ENCODE data around the gene HOXC9. TPM values are rescaled to one million over a fixed set of nuclear protein-coding genes. Genes with fewer than 3 reads are reported as not detected.

The HOXC9 gene
- total RNA-seq, 6 donors from 2014 or later = 0.17 to 0.23 TPM; not detected in 4

GRCh38 chr12:54026640-54027441 is 26.9 kb downstream of the HOXC9 start:
- peak in 1 of 2 donors; percentile 25 for DNase-seq
- H3K4me3 ChIP-seq = no peak overlapping the region
- WGBS, 2 donors = 7 to 10% methylated on average over 21 to 22 of the region's 22 CpGs
- peaks cover 2 to 73% (median 40%) of the 10 kb centered on the region in 4 donors for H3K27me3 ChIP-seq
- H3K36me3 ChIP-seq = no peaks in the 10 kb centered on the region
- H3K27ac ChIP-seq = no peak overlapping the region
- peaks cover 0 to 16% (median 0%) of the 10 kb centered on the region in 4 donors for H3K4me1 ChIP-seq
- H3K9me3 ChIP-seq = no peaks in the 10 kb centered on the region
- TF ChIP-seq POLR2AphosphoS5 (IDR thresholded peaks at IDR 0.05) (no peak), POLR2A (IDR thresholded peaks at IDR 0.05) (no peak), EP300 (IDR thresholded peaks at IDR 0.05) (no peak), CTCF (IDR thresholded peaks at IDR 0.05) (no peak)
- ATAC-seq (ENCODE audit: low FRiP score in 2 of 2) = no peak

GRCh38 chr12:54027442-54027786 is 27.5 kb downstream of the HOXC9 start:
- WGBS, 2 donors = 44 to 48% methylated on average over 3 of the region's 3 CpGs
- TF ChIP-seq CTCF (IDR thresholded peaks at IDR 0.05) (no peak), POLR2A (IDR thresholded peaks at IDR 0.05) (no peak), EP300 (IDR thresholded peaks at IDR 0.05) (no peak), POLR2AphosphoS5 (IDR thresholded peaks at IDR 0.05) (no peak)
- DNase-seq (no peak), ATAC-seq (ENCODE audit: low FRiP score in 2 of 2) (no peak)
- H3K36me3 ChIP-seq = no peaks in the 10 kb centered on the region
- no peak overlapping the region for H3K4me3 ChIP-seq
- peaks cover 0 to 16% (median 0%) of the 10 kb centered on the region in 4 donors for H3K4me1 ChIP-seq
- no peak overlapping the region for H3K27ac ChIP-seq
- peaks cover 0 to 1% (median under 1%) of the 10 kb centered on the region in 4 donors for H3K9me3 ChIP-seq
- H3K27me3 ChIP-seq = peaks cover 2 to 79% (median 42%) of the 10 kb centered on the region in 4 donors

DNA sequence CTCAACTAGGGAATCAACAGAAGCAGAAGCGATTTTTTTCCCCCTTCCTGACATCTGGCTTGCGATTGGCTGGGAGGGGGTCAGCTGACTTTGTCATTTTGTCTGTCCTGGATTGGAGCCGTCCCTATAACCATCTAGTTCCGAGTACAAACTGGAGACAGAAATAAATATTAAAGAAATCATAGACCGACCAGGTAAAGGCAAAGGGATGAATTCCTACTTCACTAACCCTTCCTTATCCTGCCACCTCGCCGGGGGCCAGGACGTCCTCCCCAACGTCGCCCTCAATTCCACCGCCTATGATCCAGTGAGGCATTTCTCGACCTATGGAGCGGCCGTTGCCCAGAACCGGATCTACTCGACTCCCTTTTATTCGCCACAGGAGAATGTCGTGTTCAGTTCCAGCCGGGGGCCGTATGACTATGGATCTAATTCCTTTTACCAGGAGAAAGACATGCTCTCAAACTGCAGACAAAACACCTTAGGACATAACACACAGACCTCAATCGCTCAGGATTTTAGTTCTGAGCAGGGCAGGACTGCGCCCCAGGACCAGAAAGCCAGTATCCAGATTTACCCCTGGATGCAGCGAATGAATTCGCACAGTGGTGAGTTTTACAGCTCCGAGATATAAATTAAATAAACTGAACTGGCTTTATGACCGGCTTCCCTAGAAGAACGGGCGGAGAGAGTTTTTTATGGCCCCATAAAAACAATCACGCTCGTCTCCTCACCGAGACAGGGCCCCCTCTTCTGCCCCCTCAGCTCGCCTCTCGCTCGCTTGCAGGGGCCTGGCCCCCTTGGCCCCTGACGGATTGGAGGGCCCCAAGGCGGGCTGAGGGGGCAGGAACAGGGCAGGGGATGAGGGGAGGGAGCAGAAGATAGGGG is 28.6 kb downstream of the HOXC9 start, which contains the start of gene HOXC6:
HOXC6 (plus strand) TSS at position 127 of the 888 bp plus-strand sequence; CDS start at position 209, 82 bp downstream.
- Histone ChIP-seq H3K4me1 (peaks cover 3 to 24% (median 5%) of the 10 kb centered on the region in 4 donors), H3K27me3 (peaks cover 2 to 90% (median 46%) of the 10 kb centered on the region in 4 donors), H3K4me3 (peak within 1 kb of the TSS in 1 of 4 donors; percentile 19), H3K9me3 (peaks cover 0 to 10% (median 7%) of the 10 kb centered on the region in 4 donors), H3K27ac (no peak within 1 kb of the TSS), H3K36me3 (no peaks in the 10 kb centered on the region)
- DNase-seq = peak in 1 of 2 donors; percentile 30
- 5 to 9% methylated on average over 32 to 36 of the region's 36 CpGs for WGBS, 2 donors
- no peak for ATAC-seq (ENCODE audit: low FRiP score in 2 of 2)
- TF ChIP-seq CTCF (IDR thresholded peaks at IDR 0.05) (no peak), EP300 (IDR thresholded peaks at IDR 0.05) (no peak), POLR2AphosphoS5 (IDR thresholded peaks at IDR 0.05) (no peak), POLR2A (IDR thresholded peaks at IDR 0.05) (no peak)

- no peak overlapping the region for H3K4me3 ChIP-seq
- TF ChIP-seq POLR2A (IDR thresholded peaks at IDR 0.05) (no peak), EP300 (IDR thresholded peaks at IDR 0.05) (no peak), POLR2AphosphoS5 (IDR thresholded peaks at IDR 0.05) (no peak), CTCF (IDR thresholded peaks at IDR 0.05) (no peak)
- no peaks in the 10 kb centered on the region for H3K36me3 ChIP-seq
- H3K9me3 ChIP-seq = peaks cover 0 to 10% (median 7%) of the 10 kb centered on the region in 4 donors
- H3K27ac ChIP-seq = no peak overlapping the region
- no peak for ATAC-seq (ENCODE audit: low FRiP score in 2 of 2)
- H3K4me1 ChIP-seq = peaks cover 12 to 36% (median 12%) of the 10 kb centered on the region in 4 donors
- H3K27me3 ChIP-seq = peaks cover 2 to 93% (median 47%) of the 10 kb centered on the region in 4 donors
- WGBS, 2 donors = 23 to 24% methylated on average over 25 to 51 of the region's 53 CpGs
- DNase-seq = peak in 1 of 2 donors; percentile 83
Measured at GRCh38 chr12:54029529-54030441, 29.8 kb downstream of the HOXC9 start.

Data from upper lobe of left lung (tissue), 6 donors.